CD4-positive, alpha-beta T cell (primary cell): Measurements from ENCODE around the gene FRYL. TPM values are rescaled to one million over a fixed set of nuclear protein-coding genes. Genes with fewer than 3 reads are reported as not detected.

Experiments
- ATAC-seq: fragments of 200-7000 bp; cut with Tn5 transposase; one replicate; pipeline ENCODE4 v1.10.0; 2022; ENCODE audit warnings: mild to moderate bottlenecking; ENCODE audit not compliant: poor library complexity
- CTCF ChIA-PET: fragments of 350-600 bp; sonication (Branson Sonifier 250); formaldehyde crosslinking; loops from one replicate; lab custom pipeline; 2021; ENCODE audit warnings: antibody characterized with exemption, inconsistent platforms; lab: Charles Lee
- POLR2A ChIA-PET: fragments of 350-600 bp; sonication (Branson Sonifier 250); formaldehyde crosslinking; loops from one replicate; lab custom pipeline; 2021; ENCODE audit warnings: antibody characterized with exemption, inconsistent platforms; lab: Charles Lee
- DNase-seq, 14 experiments: peaks; one replicate each; pipeline ENCODE4 v3.0.0-alpha.2; 2013 to 2020; ENCODE audit warnings: mixed read lengths in 2 of 14
- H3K27ac ChIP-seq, 2 donors: one replicate each; pipeline versions ENCODE4 v1.5.1 to v1.7.0; 2013; ENCODE audit warnings: low read length in 2 of 2, low read depth in 1 of 2, mild to moderate bottlenecking in 1 of 2
- H3K27me3 ChIP-seq, 2 experiments: 1 replicate in 1 of 2; 2 replicates in 1 of 2; pipeline versions ENCODE4 v1.6.1 to v1.7.0; 2013; ENCODE audit warnings: low read length in 2 of 2, control low read depth in 1 of 2, mild to moderate bottlenecking in 1 of 2, moderate library complexity in 1 of 2; ENCODE audit not compliant: insufficient read depth in 2 of 2, control insufficient read depth in 1 of 2
- H3K36me3 ChIP-seq: one replicate; pipeline ENCODE4 v1.6.1; 2013; ENCODE audit warnings: low read length, control low read depth; ENCODE audit not compliant: insufficient read depth
- H3K4me1 ChIP-seq: one replicate; pipeline ENCODE4 v1.6.1; 2013; ENCODE audit warnings: low read length, control low read depth; ENCODE audit not compliant: insufficient read depth
- H3K4me3 ChIP-seq: one replicate; pipeline ENCODE4 v1.5.1; 2013; ENCODE audit warnings: mild to moderate bottlenecking, low read length, moderate library complexity
- H3K9me3 ChIP-seq, 2 experiments: 1 replicate in 1 of 2; 2 replicates in 1 of 2; pipeline versions ENCODE4 v1.6.1 to v1.7.0; 2013; ENCODE audit warnings: low read length in 2 of 2, mild to moderate bottlenecking in 2 of 2, control low read depth in 1 of 2, moderate library complexity in 1 of 2; ENCODE audit not compliant: control insufficient read depth in 1 of 2, insufficient read depth in 1 of 2
- H3K27ac Mint-ChIP-seq: one replicate; pipeline ENCODE4 v1.8.0; 2020; ENCODE audit warnings: mixed read lengths
- H3K27me3 Mint-ChIP-seq: one replicate; pipeline ENCODE4 v1.8.0; 2021; ENCODE audit warnings: mixed read lengths
- H3K36me3 Mint-ChIP-seq: one replicate; pipeline ENCODE4 v1.8.0; 2021; ENCODE audit warnings: low read depth, mixed read lengths
- H3K4me1 Mint-ChIP-seq: one replicate; pipeline ENCODE4 v1.8.0; 2021; ENCODE audit warnings: low read depth, mixed read lengths
- H3K4me3 Mint-ChIP-seq: one replicate; pipeline ENCODE4 v1.8.0; 2020; ENCODE audit warnings: mild to moderate bottlenecking, mixed read lengths
- H3K9me3 Mint-ChIP-seq: one replicate; pipeline ENCODE4 v1.8.0; 2020; ENCODE audit warnings: mixed read lengths
- intact Hi-C, 2 experiments: fragments of 100-400 bp; cut with DNase I in 1 of 2; cut with micrococcal nuclease in 1 of 2; formaldehyde crosslinking; loops; one replicate each; pipeline versions ENCODE4 v1.15.1 to v1.9.0; 2023 to 2025; cut with DNase I, micrococcal nuclease
- total RNA-seq, 174 experiments: library from RNA in 2 of 174; stranded (reverse) in 2 of 174; gene quantifications; one replicate each; pipeline ENCODE4 v1.2.3 and lab custom pipeline; 2021 to 2026
- TF ChIP-seq, protein P1 (sequence below): fragments of 200-600 bp; IDR thresholded peaks from one replicate; pipeline ENCODE4 v1.8.0; 2022; ENCODE audit warnings: antibody characterized with exemption, mild to moderate bottlenecking

Gene FRYL
- total RNA-seq, 2 experiments from 2014 or later, result 86.1 to 87.7 TPM

GRCh38 chr4:48490680-48491513 is 289.2 kb downstream of the FRYL start:
- TF ChIP-seq, protein P1, sequence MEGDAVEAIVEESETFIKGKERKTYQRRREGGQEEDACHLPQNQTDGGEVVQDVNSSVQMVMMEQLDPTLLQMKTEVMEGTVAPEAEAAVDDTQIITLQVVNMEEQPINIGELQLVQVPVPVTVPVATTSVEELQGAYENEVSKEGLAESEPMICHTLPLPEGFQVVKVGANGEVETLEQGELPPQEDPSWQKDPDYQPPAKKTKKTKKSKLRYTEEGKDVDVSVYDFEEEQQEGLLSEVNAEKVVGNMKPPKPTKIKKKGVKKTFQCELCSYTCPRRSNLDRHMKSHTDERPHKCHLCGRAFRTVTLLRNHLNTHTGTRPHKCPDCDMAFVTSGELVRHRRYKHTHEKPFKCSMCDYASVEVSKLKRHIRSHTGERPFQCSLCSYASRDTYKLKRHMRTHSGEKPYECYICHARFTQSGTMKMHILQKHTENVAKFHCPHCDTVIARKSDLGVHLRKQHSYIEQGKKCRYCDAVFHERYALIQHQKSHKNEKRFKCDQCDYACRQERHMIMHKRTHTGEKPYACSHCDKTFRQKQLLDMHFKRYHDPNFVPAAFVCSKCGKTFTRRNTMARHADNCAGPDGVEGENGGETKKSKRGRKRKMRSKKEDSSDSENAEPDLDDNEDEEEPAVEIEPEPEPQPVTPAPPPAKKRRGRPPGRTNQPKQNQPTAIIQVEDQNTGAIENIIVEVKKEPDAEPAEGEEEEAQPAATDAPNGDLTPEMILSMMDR, result no peak
- Histone ChIP-seq H3K4me1 (peaks cover 12% of the 10 kb centered on the region), H3K36me3 (no peaks in the 10 kb centered on the region), H3K9me3 (peaks cover 0 to 4% of the 10 kb centered on the region in 2 experiments), H3K27me3 (peaks cover 26 to 57% of the 10 kb centered on the region in 2 experiments), H3K27ac (no peak overlapping the region), H3K4me3 (peak overlapping the region; percentile 11)
- peaks cover 61% of the 10 kb centered on the region for H3K27me3 Mint-ChIP-seq
- H3K4me3 Mint-ChIP-seq, result no peak overlapping the region
- ChIA-PET POLR2A (no interaction called here), CTCF (no interaction called here)
- intact Hi-C loops, result no loop called here
- no peak overlapping the region for H3K27ac Mint-ChIP-seq
- no peaks in the 10 kb centered on the region for H3K9me3 Mint-ChIP-seq
- peak in 2 of 14 experiments; percentile 23 to 34 for DNase-seq
- ATAC-seq, result peak; percentile 26
- H3K36me3 Mint-ChIP-seq, result no peaks in the 10 kb centered on the region
- no peaks in the 10 kb centered on the region for H3K4me1 Mint-ChIP-seq

- ChIA-PET CTCF (no interaction called here), POLR2A (no interaction called here)
- Histone ChIP-seq H3K9me3 (peaks cover 0 to 4% of the 10 kb centered on the region in 2 experiments), H3K27ac (no peak within 1 kb of the TSS), H3K36me3 (no peaks in the 10 kb centered on the region), H3K4me3 (peak within 1 kb of the TSS; percentile 11), H3K4me1 (peaks cover 12% of the 10 kb centered on the region), H3K27me3 (peaks cover 27 to 64% of the 10 kb centered on the region in 2 experiments)
- intact Hi-C loops, result no loop called here
- TF ChIP-seq, protein P1, result no peak
- Mint-ChIP-seq H3K9me3 (no peaks in the 10 kb centered on the region), H3K4me1 (no peaks in the 10 kb centered on the region), H3K27ac (no peak within 1 kb of the TSS), H3K36me3 (no peaks in the 10 kb centered on the region), H3K4me3 (peak within 1 kb of the TSS; percentile 77), H3K27me3 (peaks cover 69% of the 10 kb centered on the region)
- DNase-seq, result peak in 2 of 14 experiments; percentile 18 to 21
- ATAC-seq, result peak; percentile 44
These were observed 289.9 kb downstream of the FRYL start, which contains the start of gene ZAR1 for GRCh38 chr4:48490012-48490679. TSS of gene ZAR1 (plus strand) at chr4:48490252. CDS start at chr4:48490292, 40 bp downstream.

DNA sequence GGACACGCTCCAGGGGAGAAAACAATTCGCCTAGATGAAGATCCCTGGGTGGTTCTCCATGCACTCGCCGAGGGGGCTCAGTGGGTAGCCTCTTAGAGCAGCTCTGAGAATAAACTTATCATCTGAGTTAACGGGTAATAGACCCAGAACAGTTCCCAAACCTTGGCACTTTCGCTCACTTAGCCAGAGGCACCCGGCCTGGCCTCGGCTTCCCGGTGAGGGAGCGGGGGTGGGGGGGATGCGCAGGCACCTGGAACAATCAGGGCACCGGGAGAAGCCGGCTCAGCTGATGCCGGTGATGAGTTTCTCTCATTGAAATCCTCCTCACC is 290.4 kb downstream of the FRYL start:
- peaks cover 32 to 69% of the 10 kb centered on the region in 2 experiments for H3K27me3 ChIP-seq
- Mint-ChIP-seq H3K9me3 (no peaks in the 10 kb centered on the region), H3K4me3 (peak overlapping the region; percentile 77), H3K4me1 (peaks cover 4% of the 10 kb centered on the region), H3K27me3 (peaks cover 74% of the 10 kb centered on the region), H3K36me3 (no peaks in the 10 kb centered on the region), H3K27ac (no peak overlapping the region)
- H3K4me3 ChIP-seq, result no peak overlapping the region
- intact Hi-C loops, result no loop called here
- ChIA-PET POLR2A (no interaction called here), CTCF (no interaction called here)
- H3K36me3 ChIP-seq, result no peaks in the 10 kb centered on the region
- TF ChIP-seq, protein P1, result no peak
- no peak for DNase-seq
- ATAC-seq, result no peak
- peaks cover 15% of the 10 kb centered on the region for H3K4me1 ChIP-seq
- peaks cover 0 to 4% of the 10 kb centered on the region in 2 experiments for H3K9me3 ChIP-seq
- no peak overlapping the region for H3K27ac ChIP-seq
